IMR-90 (cell line): Measurements from ENCODE around the gene RNFT1. TPM values are rescaled to one million over a fixed set of nuclear protein-coding genes. Genes with fewer than 3 reads are reported as not detected.
"Not testable (repeated sequence)": the region's sequence is repeated elsewhere in the genome, so short reads cannot be mapped to it uniquely, and the experiment has no call there.

Experiments used
- ATAC-seq: fragments of 200-7000 bp; cut with Tn5 transposase; 2 replicates; pipeline ENCODE4 v1.9.1; 2020; ENCODE audit warnings: low read depth, mild to moderate bottlenecking, moderate library complexity
- BruUV-seq: library from RNA; stranded (reverse); fragments of 400-500 nt; replicated peaks from 2 replicates; lab custom pipeline; 2021; lab: Mats Ljungman, UMichigan
- CTCF ChIA-PET: fragments of 300-600 bp; formaldehyde crosslinking; extraction: SDS; loops from one replicate; lab custom pipeline; 2021; ENCODE audit warnings: antibody characterized with exemption; lab: Yijun Ruan, JAX
- POLR2A ChIA-PET: fragments of 300-600 bp; sonication (Branson Sonifier 250); formaldehyde crosslinking; loops from one replicate; lab custom pipeline; 2022; ENCODE audit warnings: antibody characterized with exemption; ENCODE audit not compliant: unreplicated experiment; lab: Charles Lee
- DNase-seq: peaks from one replicate; pipeline ENCODE4 v3.0.0; 2013
- H2AFZ ChIP-seq: replicated peaks from 2 replicates; pipeline ENCODE3; 2013; ENCODE audit warnings: low read length, mild to moderate bottlenecking; ENCODE audit not compliant: poor library complexity
- H2AK5ac ChIP-seq: 2 replicates; pipeline ENCODE4 v1.6.1; 2013; ENCODE audit warnings: low read depth, low read length, inconsistent platforms
- H2AK9ac ChIP-seq: replicated peaks from 2 replicates; pipeline ENCODE3; 2013; ENCODE audit warnings: mild to moderate bottlenecking, low read depth, low read length, moderate library complexity; ENCODE audit not compliant: poor library complexity
- H2BK120ac ChIP-seq: 2 replicates; pipeline ENCODE4 v1.6.1; 2013; ENCODE audit warnings: low read depth, low read length, inconsistent platforms
- H2BK15ac ChIP-seq: 3 replicates; pipeline ENCODE4 v1.6.1; 2013; ENCODE audit warnings: low read depth, low read length, inconsistent platforms
- H2BK20ac ChIP-seq: 2 replicates; pipeline ENCODE4 v1.6.1; 2013; ENCODE audit warnings: low read depth, mild to moderate bottlenecking, inconsistent platforms, low read length, moderate library complexity
- H2BK5ac ChIP-seq: 2 replicates; pipeline ENCODE4 v1.6.1; 2013; ENCODE audit warnings: mild to moderate bottlenecking, low read depth, low read length, inconsistent platforms; ENCODE audit not compliant: poor library complexity, severe bottlenecking
- H3K14ac ChIP-seq: replicated peaks from 2 replicates; pipeline ENCODE4 v1.6.1; 2013; ENCODE audit warnings: low read depth, low read length, inconsistent platforms
- H3K18ac ChIP-seq: 2 replicates; pipeline ENCODE4 v1.6.1; 2013; ENCODE audit warnings: low read depth, low read length, control low read depth
- H3K23ac ChIP-seq: 2 replicates; pipeline ENCODE4 v1.6.1; 2013; ENCODE audit warnings: low read depth, low read length, inconsistent platforms
- H3K27ac ChIP-seq: 2 replicates; pipeline ENCODE4 v1.5.1; 2013; ENCODE audit warnings: mild to moderate bottlenecking, control low read depth, low read length; ENCODE audit not compliant: insufficient read depth
- H3K27me3 ChIP-seq: 2 replicates; pipeline ENCODE4 v1.6.1; 2013; ENCODE audit warnings: low read length; ENCODE audit not compliant: control insufficient read depth, insufficient read depth
- H3K36me3 ChIP-seq: 2 replicates; pipeline ENCODE4 v1.6.1; 2013; ENCODE audit warnings: low read length, mixed read lengths; ENCODE audit not compliant: control insufficient read depth, insufficient read depth
- H3K4ac ChIP-seq: 2 replicates; pipeline ENCODE4 v1.6.1; 2013; ENCODE audit warnings: low read depth, low read length, inconsistent platforms
- H3K4me1 ChIP-seq: 2 replicates; pipeline ENCODE4 v1.6.1; 2013; ENCODE audit warnings: low read length, mixed read lengths; ENCODE audit not compliant: control insufficient read depth, insufficient read depth
- H3K4me2 ChIP-seq: 2 replicates; pipeline ENCODE4 v1.6.1; 2013; ENCODE audit warnings: low read depth, mild to moderate bottlenecking, control low read depth, low read length, moderate library complexity
- H3K4me3 ChIP-seq: 2 replicates; pipeline ENCODE4 v1.5.1; 2013; ENCODE audit warnings: low read depth, mild to moderate bottlenecking, control low read depth, low read length, moderate library complexity; ENCODE audit not compliant: insufficient read depth
- H3K56ac ChIP-seq: 2 replicates; pipeline ENCODE4 v1.6.1; 2013; ENCODE audit warnings: low read length, inconsistent platforms; ENCODE audit not compliant: insufficient read depth; ENCODE audit errors: extremely low read depth
- H3K79me1 ChIP-seq, 2 experiments: 2 replicates each; pipeline ENCODE4 v1.6.1; 2013; ENCODE audit warnings: low read length in 2 of 2, inconsistent platforms in 1 of 2, low read depth in 1 of 2
- H3K9ac ChIP-seq: 2 replicates; pipeline ENCODE4 v1.6.1; 2013; ENCODE audit warnings: low read depth, low read length, control low read depth
- H3K9me1 ChIP-seq: 2 replicates; pipeline ENCODE4 v1.6.1; 2013; ENCODE audit warnings: low read length, inconsistent platforms; ENCODE audit not compliant: insufficient read depth
- H3K9me3 ChIP-seq: 2 replicates; pipeline ENCODE4 v1.6.1; 2013; ENCODE audit warnings: low read length; ENCODE audit not compliant: control insufficient read depth, insufficient read depth
- H4K20me1 ChIP-seq: 2 replicates; pipeline ENCODE4 v1.6.1; 2013; ENCODE audit warnings: low read length, inconsistent platforms; ENCODE audit not compliant: insufficient read depth
- H4K5ac ChIP-seq: 2 replicates; pipeline ENCODE4 v1.6.1; 2013; ENCODE audit warnings: mild to moderate bottlenecking, low read depth, low read length, control low read depth
- H4K8ac ChIP-seq, 2 experiments: 2 replicates each; pipeline ENCODE4 v1.6.1; 2013; ENCODE audit warnings: low read depth in 2 of 2, low read length in 2 of 2, control low read depth in 1 of 2, inconsistent platforms in 1 of 2
- H4K91ac ChIP-seq: 2 replicates; pipeline ENCODE4 v1.6.1; 2013; ENCODE audit warnings: low read depth, low read length, inconsistent platforms; ENCODE audit not compliant: insufficient read depth
- WGBS, 2 experiments: methylation state at CpG; one replicate each; pipeline versions ENCODE4 v1.1.5 to v1.1.7; 2013; ENCODE audit warnings: missing lambda C conversion rate in 2 of 2; ENCODE audit not compliant: insufficient read length in 1 of 2; ENCODE audit errors: extremely low coverage in 2 of 2; 5-methylcytosine and 5-hydroxymethylcytosine counted together
- dilution Hi-C: fragments of 300-500 bp; cut with HindIII; formaldehyde crosslinking; loops from one replicate; pipeline ENCODE4 v1.14.3; 2018; ENCODE audit warnings: low sequenced_read_pairs; ENCODE audit not compliant: unreplicated experiment
- in situ Hi-C: fragments of 300-500 bp; cut with MboI; formaldehyde crosslinking; loops from 3 replicates; pipeline ENCODE4 v1.14.3; 2019; ENCODE audit warnings: low sequenced_read_pairs, inconsistent platforms, mixed read lengths
- intact Hi-C: fragments of 100-400 bp; cut with micrococcal nuclease; formaldehyde crosslinking; loops from 2 replicates; pipeline ENCODE4 v1.10.0; 2022
- polyA plus RNA-seq, 3 experiments: library from polyadenylated mRNA; depleted of rRNA; stranded (reverse); fragments of >200 nt; gene quantifications; 2 replicates each; pipeline ENCODE4 v1.2.3, GENCODE V29; 2012; ENCODE audit warnings: low replicate concordance in 1 of 3
- total RNA-seq: library from RNA; depleted of rRNA; stranded (reverse); fragments of >200 nt; gene quantifications from 2 replicates; pipeline ENCODE4 v1.2.3, GENCODE V29; 2012

Gene RNFT1
- total and polyA plus RNA-seq, 2 of the 4 experiments (the other 2 are of a cell fraction): 15.7 to 22.2 TPM

DNA sequence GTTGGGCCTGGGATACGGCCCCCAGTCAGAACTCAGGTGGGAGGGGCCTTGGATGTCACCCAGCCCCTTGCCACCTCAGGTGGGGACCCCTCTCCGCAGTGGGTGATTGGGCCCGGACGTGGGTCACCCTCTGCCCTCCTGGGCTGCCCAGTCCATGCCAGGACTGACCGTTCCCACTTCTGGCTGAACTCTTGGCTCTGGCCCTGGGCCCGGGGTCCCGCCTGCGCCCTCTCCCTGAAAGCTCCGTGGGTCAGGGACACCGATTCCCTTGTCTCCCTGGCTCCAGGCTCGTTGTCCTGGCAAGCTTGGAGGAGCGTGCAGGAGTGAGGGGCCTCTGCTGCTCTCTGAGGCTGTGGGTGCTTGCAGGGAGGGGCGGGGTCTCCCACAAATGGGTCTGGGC lies 44.8 kb upstream of the RNFT1 start:
- not testable (repeated sequence) for H2BK20ac ChIP-seq, H4K91ac ChIP-seq
- WGBS, 2 experiments: no CpG with 5 or more reads among the region's 13 CpGs

DNA sequence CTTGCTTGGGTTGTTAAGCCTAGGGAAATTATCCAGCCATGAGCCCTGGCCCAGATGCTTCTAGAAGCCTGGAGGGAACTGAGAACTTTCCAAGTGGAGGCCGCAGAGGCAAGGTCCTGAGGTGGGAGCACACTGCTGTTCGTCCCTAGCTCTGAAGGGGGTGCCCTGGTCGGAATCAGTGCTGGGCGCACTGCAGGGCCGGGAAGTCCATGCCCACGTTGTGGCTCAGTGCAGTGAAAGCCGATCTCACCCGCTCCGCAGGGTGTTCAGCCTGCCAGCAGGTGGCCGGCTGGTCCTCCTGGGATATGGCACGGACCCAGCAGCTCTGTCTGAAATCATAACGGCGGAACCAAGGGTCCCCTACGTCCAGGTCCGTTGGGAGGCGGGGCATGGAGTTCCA lies 43.8 kb upstream of the RNFT1 start:
- H2BK20ac ChIP-seq, H2AFZ ChIP-seq, H3K9me1 ChIP-seq, ATAC-seq, H3K4me3 ChIP-seq, H3K79me1 ChIP-seq, H2BK15ac ChIP-seq, H3K18ac ChIP-seq, H3K4ac ChIP-seq, H3K9me3 ChIP-seq, in situ Hi-C loops, CTCF ChIA-PET, H4K5ac ChIP-seq, H3K4me1 ChIP-seq, H4K91ac ChIP-seq, H3K23ac ChIP-seq, H3K36me3 ChIP-seq, H4K8ac ChIP-seq, H3K27ac ChIP-seq, H2AK5ac ChIP-seq, H2BK120ac ChIP-seq, POLR2A ChIA-PET, intact Hi-C loops, H2AK9ac ChIP-seq, BruUV-seq, dilution Hi-C loops, DNase-seq, H4K20me1 ChIP-seq, H3K14ac ChIP-seq, H3K4me2 ChIP-seq, H2BK5ac ChIP-seq, H3K56ac ChIP-seq, H3K9ac ChIP-seq, H3K27me3 ChIP-seq: not testable (repeated sequence)
- WGBS, 2 experiments: no CpG with 5 or more reads among the region's 16 CpGs

More for the DNA sequence above, 44.8 kb upstream of the RNFT1 start:
- H3K79me1 ChIP-seq, H3K23ac ChIP-seq, DNase-seq, H3K4me2 ChIP-seq, H3K27ac ChIP-seq, H3K4ac ChIP-seq, dilution Hi-C loops, H3K14ac ChIP-seq, H3K9me1 ChIP-seq, in situ Hi-C loops, H3K9ac ChIP-seq, intact Hi-C loops, H3K56ac ChIP-seq, H4K5ac ChIP-seq, H2AK9ac ChIP-seq, H4K8ac ChIP-seq, H3K4me1 ChIP-seq, H2AFZ ChIP-seq, BruUV-seq, H2BK120ac ChIP-seq, H3K9me3 ChIP-seq, H3K36me3 ChIP-seq, H4K20me1 ChIP-seq, H3K27me3 ChIP-seq, H2BK15ac ChIP-seq, CTCF ChIA-PET, ATAC-seq, POLR2A ChIA-PET, H2BK5ac ChIP-seq, H3K18ac ChIP-seq, H2AK5ac ChIP-seq, H3K4me3 ChIP-seq: not testable (repeated sequence)
